Thymus (tissue), 11 donors: ENCODE data around the gene RPL28. TPM values are rescaled to one million over a fixed set of nuclear protein-coding genes. Genes with fewer than 3 reads are reported as not detected.

Experiments used
- DNase-seq, 9 donors: peaks; one replicate each; pipeline ENCODE4 v3.0.0-alpha.2; 2013; ENCODE audit warnings: low spot score in 9 of 9, low read depth in 6 of 9, missing footprints in 1 of 9
- H3K27ac ChIP-seq, 2 donors: one replicate each; pipeline ENCODE4 v1.5.1; 2013; ENCODE audit warnings: control low read depth in 1 of 2, low read depth in 1 of 2, low read length in 1 of 2, mild to moderate bottlenecking in 1 of 2, moderate library complexity in 1 of 2
- H3K27me3 ChIP-seq, 2 donors: one replicate each; pipeline ENCODE4 v1.5.1; 2013; ENCODE audit warnings: low read length in 1 of 2; ENCODE audit not compliant: control insufficient read depth in 2 of 2, insufficient read depth in 1 of 2
- H3K36me3 ChIP-seq, 2 donors: one replicate each; pipeline ENCODE4 v1.5.1; 2013; ENCODE audit warnings: low read length in 1 of 2, mild to moderate bottlenecking in 1 of 2, moderate library complexity in 1 of 2; ENCODE audit not compliant: control insufficient read depth in 2 of 2, insufficient read depth in 2 of 2
- H3K4me1 ChIP-seq, 2 donors: one replicate each; pipeline ENCODE4 v1.5.1; 2013; ENCODE audit warnings: low read length in 2 of 2; ENCODE audit not compliant: control insufficient read depth in 2 of 2, insufficient read depth in 2 of 2
- H3K4me3 ChIP-seq, 2 donors: one replicate each; pipeline ENCODE4 v1.5.1; 2013; ENCODE audit warnings: low read length in 2 of 2, control low read depth in 1 of 2, mild to moderate bottlenecking in 1 of 2
- H3K9me3 ChIP-seq, 2 donors: one replicate each; pipeline ENCODE4 v1.5.1; 2013; ENCODE audit warnings: low read length in 1 of 2, mild to moderate bottlenecking in 1 of 2; ENCODE audit not compliant: control insufficient read depth in 2 of 2, insufficient read depth in 1 of 2
- WGBS: extraction: QIAGEN DNeasy Blood & Tissue Kit; methylation state at CpG from one replicate; pipeline ENCODE4 v1.1.7; 2013; 5-methylcytosine and 5-hydroxymethylcytosine counted together
- polyA plus RNA-seq: library from polyadenylated mRNA; stranded (reverse); fragments of 200-250 nt; gene quantifications from one replicate; pipeline ENCODE4 v1.2.3, GENCODE V29; 2013
- total RNA-seq: library from RNA; stranded (reverse); fragments of 120-200 nt; gene quantifications from one replicate; pipeline ENCODE4 v1.2.4, GENCODE V29; 2013
- donor health status: healthy.

Gene RPL28
- total and polyA plus RNA-seq, 2 donors: 667 to 2,578 TPM

- no peak for DNase-seq
- 94% methylated on average over 13 of the region's 13 CpGs for WGBS
- peaks cover 34 to 36% of the 10 kb centered on the region in 2 donors for H3K4me1 ChIP-seq
- H3K36me3 ChIP-seq: no peaks in the 10 kb centered on the region
- peaks cover 0 to 10% of the 10 kb centered on the region in 2 donors for H3K9me3 ChIP-seq
- no peak overlapping the region for H3K4me3 ChIP-seq
- no peaks in the 10 kb centered on the region for H3K27me3 ChIP-seq
- no peak overlapping the region for H3K27ac ChIP-seq
Measured at GRCh38 chr19:55423225-55424005, 37.7 kb downstream of the RPL28 start.

- Histone ChIP-seq H3K9me3 (peaks cover 0 to 5% of the 10 kb centered on the region in 2 donors), H3K36me3 (no peaks in the 10 kb centered on the region), H3K27ac (no peak overlapping the region), H3K4me1 (peaks cover 27 to 28% of the 10 kb centered on the region in 2 donors), H3K4me3 (no peak overlapping the region), H3K27me3 (peaks cover 0 to 6% of the 10 kb centered on the region in 2 donors)
- no peak for DNase-seq
- WGBS: 97% methylated on average over 3 of the region's 3 CpGs
Measured at GRCh38 chr19:55424518-55424917, 38.8 kb downstream of the RPL28 start.

- 91% methylated on average over 2 of the region's 2 CpGs for WGBS
- Histone ChIP-seq H3K36me3 (peaks cover 0 to 3% of the 10 kb centered on the region in 2 donors), H3K4me3 (no peak overlapping the region), H3K9me3 (peaks cover 0 to 4% of the 10 kb centered on the region in 2 donors), H3K27ac (no peak overlapping the region), H3K27me3 (peaks cover 0 to 10% of the 10 kb centered on the region in 2 donors), H3K4me1 (peaks cover 13 to 14% of the 10 kb centered on the region in 2 donors)
- DNase-seq: no peak
Measured at GRCh38 chr19:55426042-55426441, 40.3 kb downstream of the RPL28 start.

GRCh38 chr19:55431183-55431582 lies 45.5 kb downstream of the RPL28 start:
- Histone ChIP-seq H3K27me3 (peaks cover 17 to 56% of the 10 kb centered on the region in 2 donors), H3K4me1 (peaks cover 0 to 3% of the 10 kb centered on the region in 2 donors), H3K36me3 (peaks cover 0 to 3% of the 10 kb centered on the region in 2 donors), H3K9me3 (peaks cover 0 to 9% of the 10 kb centered on the region in 2 donors), H3K4me3 (no peak overlapping the region), H3K27ac (no peak overlapping the region)
- no peak for DNase-seq
- WGBS: 98% methylated on average over 1 of the region's 1 CpG

- Histone ChIP-seq H3K4me1 (peaks cover 0 to 3% of the 10 kb centered on the region in 2 donors), H3K27me3 (peaks cover 24 to 68% of the 10 kb centered on the region in 2 donors), H3K9me3 (peaks cover 0 to 9% of the 10 kb centered on the region in 2 donors)
Measured at GRCh38 chr19:55432241-55432959, 46.7 kb downstream of the RPL28 start.

GRCh38 chr19:55433292-55433691 lies 47.6 kb downstream of the RPL28 start:
- Histone ChIP-seq H3K4me3 (no peak overlapping the region), H3K9me3 (peaks cover 1 to 9% of the 10 kb centered on the region in 2 donors), H3K27me3 (peaks cover 32 to 77% of the 10 kb centered on the region in 2 donors), H3K36me3 (peaks cover 0 to 3% of the 10 kb centered on the region in 2 donors), H3K27ac (no peak overlapping the region), H3K4me1 (peaks cover 0 to 3% of the 10 kb centered on the region in 2 donors)
- 16% methylated on average over 48 of the region's 48 CpGs for WGBS
- no peak for DNase-seq

More at GRCh38 chr19:55432241-55432959, 46.7 kb downstream of the RPL28 start:
- 94% methylated on average over 14 of the region's 14 CpGs for WGBS
- DNase-seq: no peak
- peaks cover 0 to 3% of the 10 kb centered on the region in 2 donors for H3K36me3 ChIP-seq
- H3K4me3 ChIP-seq: no peak overlapping the region
- no peak overlapping the region for H3K27ac ChIP-seq

- H3K27me3 ChIP-seq: peaks cover 42 to 84% of the 10 kb centered on the region in 2 donors
- no peak overlapping the region for H3K4me3 ChIP-seq
- WGBS: 71% methylated on average over 4 of the region's 4 CpGs
- H3K27ac ChIP-seq: no peak overlapping the region
- no peaks in the 10 kb centered on the region for H3K4me1 ChIP-seq
- H3K36me3 ChIP-seq: peaks cover 0 to 3% of the 10 kb centered on the region in 2 donors
- peaks cover 1 to 9% of the 10 kb centered on the region in 2 donors for H3K9me3 ChIP-seq
- no peak for DNase-seq
Measured at GRCh38 chr19:55434356-55434919, 48.7 kb downstream of the RPL28 start.

- WGBS: 97% methylated on average over 4 of the region's 4 CpGs
- H3K27me3 ChIP-seq: peaks cover 46 to 87% of the 10 kb centered on the region in 2 donors
Measured at GRCh38 chr19:55435020-55435419, 49.3 kb downstream of the RPL28 start.

More at GRCh38 chr19:55435020-55435419, 49.3 kb downstream of the RPL28 start:
- H3K4me1 ChIP-seq: peaks cover 0 to under 1% of the 10 kb centered on the region in 2 donors
- H3K36me3 ChIP-seq: peaks cover 0 to 3% of the 10 kb centered on the region in 2 donors
- no peak overlapping the region for H3K27ac ChIP-seq
- no peak for DNase-seq
- H3K4me3 ChIP-seq: no peak overlapping the region
- peaks cover 1 to 7% of the 10 kb centered on the region in 2 donors for H3K9me3 ChIP-seq
